Measurements from ENCODE around the gene TRIM17. TPM values are rescaled to one million over a fixed set of nuclear protein-coding genes. Genes with fewer than 3 reads are reported as not detected.
"Not testable (repeated sequence)": the region's sequence is repeated elsewhere in the genome, so short reads cannot be mapped to it uniquely, and the experiment has no call there.

The TRIM17 gene
- total RNA-seq, 1 donor from 2014 or later: 2.6 TPM

DNA sequence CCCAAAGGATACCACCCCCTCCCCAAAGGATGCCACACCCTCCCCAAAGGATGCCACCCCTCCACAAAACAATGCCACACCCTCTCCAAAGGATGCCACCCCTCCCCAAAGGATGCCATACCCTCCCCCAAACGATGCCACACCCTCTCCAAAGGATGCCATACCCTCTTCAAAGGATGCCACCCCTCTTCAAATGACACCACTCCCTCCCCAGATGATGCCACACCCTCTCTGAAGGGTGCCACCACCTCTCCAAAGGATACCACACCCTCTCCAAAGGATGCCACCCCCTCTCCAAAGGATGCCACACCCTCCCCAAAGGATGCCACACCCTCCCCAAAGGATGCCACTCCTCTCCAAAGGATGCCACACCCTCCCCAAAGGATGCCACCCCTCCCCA is 21.6 kb upstream of the TRIM17 start:
- Histone ChIP-seq H3K4me3 (no peak overlapping the region), H3K9me3 (no peaks in the 10 kb centered on the region), H3K27me3 (peaks cover 25% of the 10 kb centered on the region), H3K4me1 (no peaks in the 10 kb centered on the region), H3K36me3 (no peaks in the 10 kb centered on the region), H3K27ac (no peak overlapping the region)
- no peak for ATAC-seq
- TF ChIP-seq, protein P1, sequence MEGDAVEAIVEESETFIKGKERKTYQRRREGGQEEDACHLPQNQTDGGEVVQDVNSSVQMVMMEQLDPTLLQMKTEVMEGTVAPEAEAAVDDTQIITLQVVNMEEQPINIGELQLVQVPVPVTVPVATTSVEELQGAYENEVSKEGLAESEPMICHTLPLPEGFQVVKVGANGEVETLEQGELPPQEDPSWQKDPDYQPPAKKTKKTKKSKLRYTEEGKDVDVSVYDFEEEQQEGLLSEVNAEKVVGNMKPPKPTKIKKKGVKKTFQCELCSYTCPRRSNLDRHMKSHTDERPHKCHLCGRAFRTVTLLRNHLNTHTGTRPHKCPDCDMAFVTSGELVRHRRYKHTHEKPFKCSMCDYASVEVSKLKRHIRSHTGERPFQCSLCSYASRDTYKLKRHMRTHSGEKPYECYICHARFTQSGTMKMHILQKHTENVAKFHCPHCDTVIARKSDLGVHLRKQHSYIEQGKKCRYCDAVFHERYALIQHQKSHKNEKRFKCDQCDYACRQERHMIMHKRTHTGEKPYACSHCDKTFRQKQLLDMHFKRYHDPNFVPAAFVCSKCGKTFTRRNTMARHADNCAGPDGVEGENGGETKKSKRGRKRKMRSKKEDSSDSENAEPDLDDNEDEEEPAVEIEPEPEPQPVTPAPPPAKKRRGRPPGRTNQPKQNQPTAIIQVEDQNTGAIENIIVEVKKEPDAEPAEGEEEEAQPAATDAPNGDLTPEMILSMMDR (IDR thresholded peaks at IDR 0.05): no peak
- intact Hi-C loops (cut with DNase I): no loop called here
- no peak for DNase-seq

DNA sequence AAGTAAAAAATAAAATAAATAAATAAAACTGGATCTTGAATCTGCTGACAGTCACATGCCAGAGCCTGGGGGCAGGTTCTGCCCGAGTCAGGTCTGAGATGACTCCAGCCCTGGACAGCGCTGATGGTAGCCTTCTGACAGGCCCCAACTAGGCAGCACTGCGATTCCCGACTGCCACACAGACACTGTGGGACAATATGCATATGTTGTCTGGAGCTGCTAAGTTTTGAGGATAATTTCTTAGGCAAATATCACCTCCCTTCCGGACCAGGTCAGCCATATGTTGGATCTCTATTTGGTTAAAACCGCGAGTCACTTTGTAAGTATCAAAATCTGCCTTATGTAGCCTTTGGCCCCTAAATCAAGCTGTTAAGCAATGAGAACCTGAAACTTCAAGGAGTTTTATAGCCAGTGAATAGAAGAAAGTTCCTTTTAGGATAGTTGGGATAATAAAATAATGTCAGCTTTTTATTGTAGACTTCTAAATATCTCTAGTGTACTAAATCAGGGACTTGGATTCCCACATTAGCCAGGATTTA is 20.8 kb upstream of the TRIM17 start:
- Histone ChIP-seq H3K27ac (no peak overlapping the region), H3K9me3 (no peaks in the 10 kb centered on the region), H3K27me3 (peaks cover 26% of the 10 kb centered on the region), H3K4me3 (no peak overlapping the region), H3K4me1 (no peaks in the 10 kb centered on the region), H3K36me3 (no peaks in the 10 kb centered on the region)
- no peak for ATAC-seq
- TF ChIP-seq, protein P1 (IDR thresholded peaks at IDR 0.05): no peak
- intact Hi-C loops (cut with DNase I): no loop called here
- no peak for DNase-seq

DNA sequence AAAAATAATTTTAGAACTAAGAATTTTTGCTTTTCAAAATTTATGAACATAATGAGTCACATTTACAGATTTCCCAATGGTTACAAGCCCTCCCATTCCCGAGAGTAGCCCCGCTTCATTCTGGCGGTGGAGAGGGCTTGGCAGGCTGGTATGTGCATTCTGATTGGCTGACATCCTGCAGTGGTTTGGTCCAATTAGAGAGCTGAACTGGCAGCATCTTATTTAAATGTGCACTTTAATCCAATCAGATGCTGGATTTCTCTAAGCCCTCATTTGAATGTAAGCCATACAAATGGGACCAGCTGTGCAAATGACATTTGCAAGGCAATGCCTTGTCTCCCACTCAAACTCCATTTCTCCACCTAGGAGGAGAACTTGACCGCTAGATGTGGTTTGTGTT is 18.0 kb upstream of the TRIM17 start:
- intact Hi-C loops (cut with DNase I): no loop called here
- Histone ChIP-seq H3K27me3 (peaks cover 13% of the 10 kb centered on the region), H3K4me1 (no peaks in the 10 kb centered on the region)

GRCh38 chr1:228433337-228434053 is 16.8 kb upstream of the TRIM17 start:
- H3K4me1 ChIP-seq; intact Hi-C loops (cut with DNase I); H3K36me3 ChIP-seq; DNase-seq; H3K27ac ChIP-seq; H3K4me3 ChIP-seq; H3K9me3 ChIP-seq: not testable (repeated sequence)
- peaks cover 12% of the 10 kb centered on the region for H3K27me3 ChIP-seq
- ATAC-seq: peak; percentile 41

More for the DNA sequence above, 18.0 kb upstream of the TRIM17 start:
- no peak overlapping the region for H3K4me3 ChIP-seq
- ATAC-seq: no peak
- H3K36me3 ChIP-seq: no peaks in the 10 kb centered on the region
- H3K27ac ChIP-seq: no peak overlapping the region
- DNase-seq: no peak
- H3K9me3 ChIP-seq: no peaks in the 10 kb centered on the region
- TF ChIP-seq, protein P1 (IDR thresholded peaks at IDR 0.05): no peak

- Histone ChIP-seq H3K27ac (no peak overlapping the region), H3K9me3 (no peaks in the 10 kb centered on the region), H3K4me1 (no peaks in the 10 kb centered on the region), H3K4me3 (no peak overlapping the region), H3K36me3 (no peaks in the 10 kb centered on the region), H3K27me3 (peaks cover 8% of the 10 kb centered on the region)
- no peak for ATAC-seq
- TF ChIP-seq, protein P1 (IDR thresholded peaks at IDR 0.05): no peak
- DNase-seq: no peak
- intact Hi-C loops (cut with DNase I): no loop called here
Observed at GRCh38 chr1:228430243-228430642, 13.6 kb upstream of the TRIM17 start.

GRCh38 chr1:228429698-228430097 is 13.0 kb upstream of the TRIM17 start:
- Histone ChIP-seq H3K27me3 (peaks cover 8% of the 10 kb centered on the region), H3K27ac (no peak overlapping the region), H3K4me1 (no peaks in the 10 kb centered on the region), H3K9me3 (no peaks in the 10 kb centered on the region), H3K36me3 (no peaks in the 10 kb centered on the region), H3K4me3 (no peak overlapping the region)
- no peak for DNase-seq
- ATAC-seq: no peak
- TF ChIP-seq, protein P1 (IDR thresholded peaks at IDR 0.05): no peak
- intact Hi-C loops (cut with DNase I): no loop called here

Measured in upper lobe of right lung (tissue), 1 donor.